Fibroblast of lung (primary cell): ENCODE measurements around the gene HS6ST2.

Experiments
- CTCF ChIP-seq, 2 donors: IDR thresholded peaks in 1 of 2; conservative IDR thresholded peaks in 1 of 2; 1 replicate in 1 of 2; 2 replicates in 1 of 2; pipeline ENCODE4 v1.5.1; 2011 to 2012; ENCODE audit warnings: low read length in 2 of 2, control low read depth in 1 of 2, inconsistent platforms in 1 of 2, low read depth in 1 of 2, mild to moderate bottlenecking in 1 of 2
- EZH2 ChIP-seq: IDR thresholded peaks from 2 replicates; pipeline ENCODE4 v1.5.1; 2012; ENCODE audit warnings: low read length, control low read depth, mild to moderate bottlenecking; ENCODE audit errors: missing control alignments

GRCh38 chrX:132818638-132819037 is 139.8 kb downstream of the HS6ST2 start:
- no peak for TF ChIP-seq CTCF (conservative IDR thresholded peaks at IDR 0.05 in 1 of 2, IDR thresholded peaks at IDR 0.05 in 1 of 2; ENCODE audit: low read depth in 1 of 2, low read length in 2 of 2)
- TF ChIP-seq EZH2, result no peak
